Stromal cell of bone marrow (primary cell): ENCODE results near the gene BLM.
A peak's percentile ranks its signal among the peaks of the same experiment; 100 is the strongest.
"Not testable (repeated sequence)": the region's sequence is repeated elsewhere in the genome, so short reads cannot be mapped to it uniquely, and the experiment has no call there.

Source experiments
- DNase-seq: peaks from one replicate; pipeline ENCODE4 v3.0.0-alpha.2; 2012; ENCODE audit warnings: low read depth

The BLM gene

DNA sequence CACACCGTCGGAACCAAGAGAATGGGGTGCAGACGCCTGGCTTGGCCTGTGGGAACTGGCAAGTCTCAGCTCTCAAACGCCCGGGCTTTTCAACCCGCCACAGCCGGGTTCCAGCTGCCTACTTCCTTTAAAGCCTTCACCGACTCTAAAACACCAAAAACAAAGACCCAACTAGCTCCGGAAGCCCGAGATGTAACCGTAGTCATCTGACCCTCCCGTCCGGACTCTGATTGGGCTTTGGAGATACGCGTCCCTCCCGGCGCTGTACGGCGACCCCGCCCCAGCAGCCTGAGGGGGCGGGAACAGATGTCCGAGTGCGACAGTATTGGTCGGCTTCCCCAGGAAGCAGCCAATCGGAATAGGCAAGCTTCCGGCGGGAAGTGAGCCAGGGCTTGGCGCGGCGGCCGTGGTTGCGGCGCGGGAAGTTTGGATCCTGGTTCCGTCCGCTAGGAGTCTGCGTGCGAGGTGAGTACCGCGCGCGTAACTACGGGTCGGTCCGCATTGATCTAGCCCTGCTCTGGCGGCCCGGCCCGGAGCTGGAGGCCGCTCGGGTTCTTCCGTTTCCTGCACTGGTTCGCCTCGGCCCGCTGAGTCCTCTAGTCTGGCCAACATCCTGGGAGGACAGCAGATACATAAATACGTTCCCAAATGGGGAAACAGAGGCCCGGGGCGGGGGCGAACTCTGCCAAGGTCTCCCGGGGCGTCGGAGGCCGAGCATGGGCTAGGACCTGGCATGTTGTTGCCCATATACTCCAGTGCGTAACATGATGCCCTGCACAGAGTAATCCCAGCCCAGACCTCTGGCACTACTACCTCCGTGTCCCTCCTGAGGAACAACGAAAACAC lies at the start of gene BLM:
TSS of gene BLM (plus strand) at position 371 of the 846 bp plus-strand sequence. CDS start 30,047 bp downstream, outside the sequence.
- peak; percentile 94 for DNase-seq

DNA sequence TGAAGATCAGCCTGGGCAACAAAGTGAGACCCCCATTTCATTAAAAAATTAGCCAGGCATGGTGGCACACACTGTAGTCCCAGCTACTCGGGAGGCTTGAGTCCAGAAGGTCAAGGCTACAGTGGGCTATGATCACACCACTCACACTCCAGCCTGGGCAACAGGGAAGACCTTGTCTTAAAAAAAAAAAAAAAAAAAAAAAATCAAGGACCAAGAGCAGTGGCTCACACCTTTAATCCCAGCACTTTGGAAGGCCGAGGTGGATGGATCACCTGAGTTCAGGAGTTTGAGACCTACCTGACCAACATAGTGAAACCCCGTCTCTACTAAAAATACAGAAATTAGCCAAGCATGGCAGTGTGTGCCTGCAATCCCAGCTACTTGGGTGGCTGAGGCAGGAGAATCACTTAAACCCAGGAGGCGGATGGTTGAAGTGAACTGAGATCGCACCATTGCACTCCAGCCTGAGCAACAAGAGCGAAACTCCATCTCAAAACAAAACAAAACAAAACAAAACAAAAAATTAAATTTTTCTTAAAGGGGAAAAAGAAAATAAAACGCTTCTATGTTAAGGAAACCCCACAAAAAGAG lies 49.3 kb upstream of the BLM start:
- DNase-seq = not testable (repeated sequence)

DNA sequence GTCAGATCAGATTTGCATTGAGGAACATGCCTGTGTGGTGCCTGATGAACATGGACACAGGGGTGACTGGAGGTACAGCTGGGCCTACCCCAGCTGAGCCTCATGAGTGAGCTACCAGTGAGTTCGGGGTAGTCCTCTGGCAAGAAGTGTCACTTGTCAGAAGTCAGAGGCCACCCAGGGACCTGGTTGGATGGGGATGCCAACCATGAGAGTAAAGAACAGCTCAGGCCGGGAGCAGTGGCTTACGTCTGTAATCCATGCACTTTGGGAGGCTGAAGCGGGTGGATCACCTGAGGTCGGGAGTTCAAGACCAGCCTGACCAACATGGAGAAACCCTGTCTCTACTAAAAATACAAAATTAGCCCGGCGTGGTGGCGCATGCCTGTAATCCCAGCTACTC lies 46.5 kb upstream of the BLM start:
- DNase-seq = not testable (repeated sequence)

DNA sequence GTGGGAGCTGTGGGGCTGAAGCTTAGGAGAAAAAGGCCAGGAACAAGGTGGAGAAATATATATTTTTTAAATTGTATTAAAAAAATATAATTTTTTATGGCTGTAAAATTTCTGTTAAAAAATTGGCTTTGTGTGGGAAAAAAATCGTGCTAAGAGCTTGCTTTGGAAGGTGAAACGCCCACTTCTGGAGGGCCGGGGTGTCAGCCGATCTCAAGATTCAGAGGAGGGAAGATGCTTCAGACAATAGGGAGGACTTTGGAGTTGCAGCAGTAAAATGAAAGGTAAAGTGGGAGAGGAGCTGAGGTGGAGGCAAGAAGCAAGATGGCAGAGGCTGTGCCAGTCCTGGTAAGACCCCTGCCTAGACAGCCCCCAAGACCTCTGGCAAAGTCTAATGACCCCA lies 45.9 kb upstream of the BLM start:
- no peak for DNase-seq

GRCh38 chr15:90673357-90673756 lies 43.8 kb upstream of the BLM start:
- DNase-seq = not testable (repeated sequence)

GRCh38 chr15:90674476-90674875 lies 42.7 kb upstream of the BLM start:
- no peak for DNase-seq

DNA sequence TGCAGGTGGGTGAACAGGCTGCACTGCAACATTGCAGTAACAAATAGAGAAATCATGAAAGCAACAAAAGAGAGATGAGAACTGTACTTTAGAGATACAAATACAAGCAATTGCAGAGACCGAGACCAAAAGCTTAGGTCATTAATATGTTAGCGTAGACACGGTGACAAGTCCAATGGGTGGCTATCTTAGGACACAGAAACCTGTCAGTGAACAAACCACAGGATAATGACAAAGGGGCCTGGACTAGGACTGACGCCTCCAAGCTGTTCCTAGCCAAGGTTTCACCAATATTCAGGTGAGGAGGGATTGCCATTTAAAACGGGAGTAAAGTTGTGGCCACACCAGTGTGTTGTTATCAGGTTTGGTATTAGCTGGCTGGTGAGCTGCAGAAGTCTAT lies 41.7 kb upstream of the BLM start:
- DNase-seq = no peak

- DNase-seq = no peak
Observed at GRCh38 chr15:90677807-90678790, 39.0 kb upstream of the BLM start.

- DNase-seq = no peak
Observed at GRCh38 chr15:90679959-90680358, 37.2 kb upstream of the BLM start.

DNA sequence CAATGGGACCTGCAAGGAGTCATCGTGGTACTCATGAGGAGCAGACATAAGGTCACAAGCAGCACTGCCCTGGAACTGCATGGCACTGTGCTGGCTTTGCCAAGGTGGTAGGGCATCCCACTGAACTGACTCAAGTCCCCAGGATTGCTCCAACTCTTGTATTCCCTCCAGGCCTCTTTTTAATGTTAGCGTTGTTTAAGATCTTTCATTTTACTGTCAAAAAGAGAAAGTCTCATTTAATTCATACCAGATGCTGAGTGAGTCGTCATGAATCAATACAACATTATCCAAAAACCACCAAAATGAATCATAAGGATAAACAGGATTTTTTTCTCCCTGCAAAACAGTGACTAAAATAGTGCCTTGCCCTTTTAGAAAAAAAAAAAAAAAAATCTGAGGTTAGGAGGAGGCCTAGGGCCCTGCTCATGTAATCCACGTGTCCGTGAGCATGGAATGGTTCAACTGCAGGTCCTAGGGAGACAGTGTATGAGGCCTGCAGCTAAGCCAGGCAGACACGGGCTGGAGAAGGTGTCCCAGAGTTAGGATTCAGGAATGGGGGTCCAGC lies 36.7 kb upstream of the BLM start:
- DNase-seq = peak; percentile 96

GRCh38 chr15:90681056-90681455 lies 36.1 kb upstream of the BLM start:
- no peak for DNase-seq

- DNase-seq = peak; percentile 90
Observed at GRCh38 chr15:90681480-90681879, 35.7 kb upstream of the BLM start.

GRCh38 chr15:90683371-90683770 lies 33.8 kb upstream of the BLM start:
- no peak for DNase-seq

GRCh38 chr15:90683876-90684275 lies 33.3 kb upstream of the BLM start:
- no peak for DNase-seq

- no peak for DNase-seq
Observed at GRCh38 chr15:90684281-90684680, 32.9 kb upstream of the BLM start.

- DNase-seq = no peak
Observed at GRCh38 chr15:90685591-90686434, 31.3 kb upstream of the BLM start.

- DNase-seq = no peak
Observed at GRCh38 chr15:90686435-90687218, 30.5 kb upstream of the BLM start.

DNA sequence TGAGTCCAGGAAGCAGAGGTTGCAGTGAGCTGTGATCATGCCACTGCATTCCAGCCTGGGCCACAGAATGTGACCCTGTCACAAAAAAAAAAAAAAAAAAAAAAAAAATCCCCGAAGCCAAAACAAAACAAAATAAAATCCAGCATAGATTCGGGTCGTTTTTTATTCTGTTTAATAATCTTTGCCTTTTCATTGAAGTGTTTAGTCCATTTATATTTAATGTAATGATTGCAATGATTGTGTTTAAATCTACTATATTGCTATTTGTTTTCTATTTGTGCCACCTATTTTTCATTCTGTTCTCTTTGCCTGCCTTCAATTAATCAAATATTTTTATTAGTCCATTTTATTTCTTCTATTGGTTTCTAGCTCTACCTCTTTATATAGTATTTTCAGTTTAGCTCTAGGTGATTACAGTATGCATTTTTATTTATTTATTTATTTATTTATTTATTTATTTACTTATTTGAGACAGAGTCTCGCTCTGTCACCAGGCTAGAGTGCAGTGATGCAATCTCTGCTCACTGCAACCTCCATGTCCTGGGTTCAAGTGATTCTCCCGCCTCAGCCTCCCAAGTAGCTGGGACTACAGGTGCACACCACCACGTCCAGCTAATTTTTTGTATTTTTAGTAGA lies 27.7 kb upstream of the BLM start:
- DNase-seq = not testable (repeated sequence)

DNA sequence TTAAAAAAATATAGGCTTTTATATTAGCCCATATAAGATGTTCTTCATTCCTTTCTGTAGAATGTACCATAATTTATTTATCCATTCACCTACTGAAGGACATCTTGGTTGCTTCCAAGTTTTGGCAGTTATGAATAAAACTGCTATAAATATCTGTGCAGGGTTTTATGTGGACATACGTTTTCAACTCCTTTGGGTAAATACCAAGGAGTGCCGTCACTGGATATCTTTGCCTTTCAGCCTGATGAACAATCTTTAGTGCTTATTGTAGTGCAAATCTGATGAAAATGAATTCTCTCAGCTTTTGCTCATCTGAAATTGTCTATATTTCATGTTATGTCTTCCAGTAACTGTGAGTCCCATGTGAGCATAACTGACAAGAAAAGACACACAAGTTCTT lies 26.6 kb upstream of the BLM start:
- no peak for DNase-seq

GRCh38 chr15:90691369-90691768 lies 25.8 kb upstream of the BLM start:
- no peak for DNase-seq
